Activated CD8-positive, alpha-beta memory T cell treated with anti-CD3 and anti-CD28 coated beads, Interleukin-2, amount 50 U/mL, for 24 hours (primary cell): ENCODE data around the gene ALDH1A2.
"Not testable (repeated sequence)": the region's sequence is repeated elsewhere in the genome, so short reads cannot be mapped to it uniquely, and the experiment has no call there.

Experiments used
- DNase-seq: peaks from one replicate; pipeline ENCODE4 v3.0.0-alpha.2; 2020; ENCODE audit errors: extremely low read depth

The ALDH1A2 gene

GRCh38 chr15:58065445-58066041, at the start of gene ALDH1A2:
ALDH1A2 (minus strand) TSS chr15:58065711; CDS start chr15:58065650, 61 bp downstream.
- DNase-seq, result no peak

- no peak for DNase-seq
Observed at GRCh38 chr15:58114812-58115211, 49.3 kb upstream of the ALDH1A2 start.

- DNase-seq, result no peak
Observed at GRCh38 chr15:58114388-58114787, 48.9 kb upstream of the ALDH1A2 start.

GRCh38 chr15:58113358-58113757, 47.8 kb upstream of the ALDH1A2 start:
- not testable (repeated sequence) for DNase-seq

- no peak for DNase-seq
Observed at GRCh38 chr15:58111718-58112104, 46.2 kb upstream of the ALDH1A2 start.

GRCh38 chr15:58110999-58111717, 45.6 kb upstream of the ALDH1A2 start:
- DNase-seq, result no peak

- no peak for DNase-seq
Observed at GRCh38 chr15:58109419-58109818, 43.9 kb upstream of the ALDH1A2 start.

- no peak for DNase-seq
Observed at GRCh38 chr15:58108117-58108516, 42.6 kb upstream of the ALDH1A2 start.

- DNase-seq, result no peak
Observed at GRCh38 chr15:58103482-58103881, 38.0 kb upstream of the ALDH1A2 start.

GRCh38 chr15:58096529-58097084, 31.1 kb upstream of the ALDH1A2 start:
- no peak for DNase-seq

- DNase-seq, result no peak
Observed at GRCh38 chr15:58095415-58095814, 29.9 kb upstream of the ALDH1A2 start.

GRCh38 chr15:58087871-58088270, 22.4 kb upstream of the ALDH1A2 start:
- DNase-seq, result no peak

GRCh38 chr15:58086491-58086890, 21.0 kb upstream of the ALDH1A2 start:
- no peak for DNase-seq

- no peak for DNase-seq
Observed at GRCh38 chr15:58083526-58083925, 18.0 kb upstream of the ALDH1A2 start.

GRCh38 chr15:58081891-58082290, 16.4 kb upstream of the ALDH1A2 start:
- DNase-seq, result no peak

GRCh38 chr15:58081456-58081855, 15.9 kb upstream of the ALDH1A2 start:
- DNase-seq, result no peak

GRCh38 chr15:58080959-58081358, 15.4 kb upstream of the ALDH1A2 start:
- DNase-seq, result not testable (repeated sequence)

- no peak for DNase-seq
Observed at GRCh38 chr15:58080398-58080797, 14.9 kb upstream of the ALDH1A2 start.

- no peak for DNase-seq
Observed at GRCh38 chr15:58078591-58078990, 13.1 kb upstream of the ALDH1A2 start.

GRCh38 chr15:58077427-58077826, 11.9 kb upstream of the ALDH1A2 start:
- DNase-seq, result no peak

- no peak for DNase-seq
Observed at GRCh38 chr15:58074452-58074851, 8.9 kb upstream of the ALDH1A2 start.

- no peak for DNase-seq
Observed at GRCh38 chr15:58070801-58071418, 5.4 kb upstream of the ALDH1A2 start.

GRCh38 chr15:58069008-58069407, 3.5 kb upstream of the ALDH1A2 start:
- DNase-seq, result no peak
